Measurements from ENCODE around the gene THADA. TPM values are rescaled to one million over a fixed set of nuclear protein-coding genes. Genes with fewer than 3 reads are reported as not detected.

The THADA gene
- total RNA-seq, 1 donor from 2014 or later = 33.8 TPM

DNA sequence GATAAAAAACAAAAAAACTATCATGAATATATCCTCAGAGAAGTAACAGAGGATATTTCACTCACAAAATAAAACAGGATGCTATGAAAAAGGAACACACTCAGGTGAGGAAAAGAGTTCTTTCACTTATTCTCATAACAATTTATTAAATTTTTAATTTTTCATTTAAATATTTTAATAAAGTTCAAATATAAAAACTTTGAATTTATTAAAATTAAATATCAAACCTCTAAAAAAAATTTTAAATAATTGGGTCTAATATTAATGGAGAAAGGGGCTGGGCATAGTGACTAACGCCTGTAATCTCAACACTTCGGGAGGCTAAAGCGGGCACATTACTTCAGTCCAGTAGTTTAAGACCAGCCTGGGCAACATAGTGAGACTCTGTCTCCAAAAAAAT is 10.1 kb downstream of the THADA start:
- Mint-ChIP-seq H3K27me3 (ENCODE audit: low read depth) (no peaks in the 10 kb centered on the region), H3K4me1 (no peaks in the 10 kb centered on the region), H3K9me3 (no peaks in the 10 kb centered on the region), H3K36me3 (ENCODE audit: low read depth) (peaks cover 10% of the 10 kb centered on the region), H3K27ac (ENCODE audit: unreplicated experiment) (no peak overlapping the region), H3K4me3 (no peak overlapping the region)
- TF ChIP-seq, protein P1, sequence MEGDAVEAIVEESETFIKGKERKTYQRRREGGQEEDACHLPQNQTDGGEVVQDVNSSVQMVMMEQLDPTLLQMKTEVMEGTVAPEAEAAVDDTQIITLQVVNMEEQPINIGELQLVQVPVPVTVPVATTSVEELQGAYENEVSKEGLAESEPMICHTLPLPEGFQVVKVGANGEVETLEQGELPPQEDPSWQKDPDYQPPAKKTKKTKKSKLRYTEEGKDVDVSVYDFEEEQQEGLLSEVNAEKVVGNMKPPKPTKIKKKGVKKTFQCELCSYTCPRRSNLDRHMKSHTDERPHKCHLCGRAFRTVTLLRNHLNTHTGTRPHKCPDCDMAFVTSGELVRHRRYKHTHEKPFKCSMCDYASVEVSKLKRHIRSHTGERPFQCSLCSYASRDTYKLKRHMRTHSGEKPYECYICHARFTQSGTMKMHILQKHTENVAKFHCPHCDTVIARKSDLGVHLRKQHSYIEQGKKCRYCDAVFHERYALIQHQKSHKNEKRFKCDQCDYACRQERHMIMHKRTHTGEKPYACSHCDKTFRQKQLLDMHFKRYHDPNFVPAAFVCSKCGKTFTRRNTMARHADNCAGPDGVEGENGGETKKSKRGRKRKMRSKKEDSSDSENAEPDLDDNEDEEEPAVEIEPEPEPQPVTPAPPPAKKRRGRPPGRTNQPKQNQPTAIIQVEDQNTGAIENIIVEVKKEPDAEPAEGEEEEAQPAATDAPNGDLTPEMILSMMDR (conservative IDR thresholded peaks at IDR 0.05) = no peak
- no peak for DNase-seq (ENCODE audit: low read depth, low spot score)

DNA sequence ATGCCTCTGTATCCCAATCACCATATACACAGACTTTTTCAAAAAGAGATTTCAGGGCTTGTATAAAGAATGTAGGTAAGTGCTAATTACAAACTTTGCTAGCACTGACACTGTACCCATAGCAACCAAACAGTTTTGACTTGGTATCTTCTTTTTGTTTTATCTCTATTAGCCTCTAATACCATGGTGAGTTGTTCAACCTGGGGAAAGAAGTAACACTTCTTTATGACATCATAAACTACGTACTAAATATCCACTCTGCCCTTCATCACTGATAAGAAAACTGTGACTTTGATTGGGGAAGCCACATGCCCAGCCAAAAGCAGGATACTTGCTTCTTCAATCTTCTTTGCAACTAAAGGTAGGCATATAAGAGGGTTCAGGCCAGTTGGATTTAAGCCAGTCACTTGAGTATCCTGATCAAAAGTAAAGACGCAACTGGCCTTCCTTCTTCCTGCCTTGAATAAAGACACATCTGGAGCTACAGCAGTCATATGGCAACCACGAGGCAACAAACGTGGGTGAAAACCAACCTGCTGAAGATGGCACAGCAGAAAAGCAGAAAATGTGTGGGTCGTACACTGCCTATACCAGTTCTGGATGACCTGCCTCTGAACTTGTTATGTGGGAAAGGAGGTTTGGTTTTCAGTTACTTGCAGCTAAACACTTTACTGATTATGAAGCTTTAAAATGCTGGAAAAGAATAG is 16.4 kb downstream of the THADA start:
- Mint-ChIP-seq H3K36me3 (ENCODE audit: low read depth) (peaks cover 3% of the 10 kb centered on the region), H3K4me1 (no peaks in the 10 kb centered on the region)

DNA sequence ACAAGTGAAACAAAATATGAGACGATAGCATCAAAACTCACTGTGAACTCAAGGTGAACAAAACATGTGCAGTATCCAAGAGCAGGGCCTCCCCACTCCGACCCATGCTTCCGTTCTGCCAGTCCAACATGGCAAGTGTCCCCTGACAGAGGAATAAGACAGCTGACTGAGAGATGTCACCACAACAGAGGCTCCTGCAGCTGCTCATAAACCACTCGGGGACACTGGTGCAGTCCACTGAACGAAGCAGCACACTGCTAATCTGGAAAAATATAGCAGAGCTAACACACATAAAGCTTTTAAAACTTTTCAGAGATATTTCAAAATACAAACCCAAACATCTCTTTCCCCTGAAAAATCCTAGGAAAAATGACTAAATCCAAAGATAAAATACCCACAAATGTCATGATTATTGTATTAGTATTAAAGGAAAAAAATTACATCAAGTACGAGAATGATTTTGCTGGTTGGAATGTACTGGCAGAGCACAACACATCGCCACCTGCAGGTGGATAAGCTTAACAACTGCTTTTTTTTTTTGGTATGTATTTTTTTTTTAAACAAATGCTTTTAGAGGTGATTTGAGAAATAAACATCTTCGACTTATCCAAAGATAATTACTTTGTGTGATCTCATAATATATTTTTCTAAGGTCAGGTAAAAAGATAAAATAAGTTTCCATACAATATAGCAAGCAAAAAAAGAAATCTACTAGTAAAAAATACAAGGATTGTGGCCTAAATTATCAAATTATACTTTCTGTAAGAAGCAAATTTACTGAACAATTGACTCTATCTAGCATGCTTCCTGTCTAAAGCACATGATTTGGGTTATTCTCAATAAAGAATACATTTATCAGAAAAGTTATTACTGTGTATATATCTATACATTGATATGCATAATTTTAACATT is 18.6 kb downstream of the THADA start:
- no peak for DNase-seq (ENCODE audit: low read depth, low spot score)
- TF ChIP-seq, protein P1 (conservative IDR thresholded peaks at IDR 0.05) = peak; percentile 96
- H3K4me1 Mint-ChIP-seq = no peaks in the 10 kb centered on the region
- peaks cover 3% of the 10 kb centered on the region for H3K36me3 Mint-ChIP-seq (ENCODE audit: low read depth)
- H3K27ac Mint-ChIP-seq (ENCODE audit: unreplicated experiment) = no peak overlapping the region
- H3K4me3 Mint-ChIP-seq = no peak overlapping the region
- H3K9me3 Mint-ChIP-seq = no peaks in the 10 kb centered on the region
- H3K27me3 Mint-ChIP-seq (ENCODE audit: low read depth) = no peaks in the 10 kb centered on the region

More for the DNA sequence above, 16.4 kb downstream of the THADA start:
- Mint-ChIP-seq H3K9me3 (no peaks in the 10 kb centered on the region), H3K27me3 (ENCODE audit: low read depth) (no peaks in the 10 kb centered on the region), H3K27ac (ENCODE audit: unreplicated experiment) (no peak overlapping the region), H3K4me3 (no peak overlapping the region)
- DNase-seq (ENCODE audit: low read depth, low spot score) = no peak
- TF ChIP-seq, protein P1 (conservative IDR thresholded peaks at IDR 0.05) = no peak

DNA sequence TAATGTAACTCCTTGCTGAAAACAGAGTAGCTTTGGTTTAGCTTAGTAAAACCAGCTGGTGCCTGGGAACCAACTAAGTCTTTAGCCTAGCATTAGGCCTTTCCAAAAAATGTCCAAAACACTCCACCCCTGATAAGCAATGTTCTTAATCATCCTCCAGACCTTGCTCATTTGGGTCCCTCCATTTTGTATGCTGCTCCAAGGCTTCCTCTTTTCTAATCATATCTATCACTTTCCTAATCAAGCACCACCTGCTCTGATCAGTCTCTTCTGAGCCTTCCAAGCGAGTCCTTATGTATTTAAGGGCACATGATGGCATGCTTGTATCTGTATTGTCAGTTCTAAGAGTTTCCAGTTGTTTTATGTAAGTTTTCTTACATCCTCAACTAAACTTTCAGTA is 23.6 kb downstream of the THADA start:
- H3K27me3 Mint-ChIP-seq (ENCODE audit: low read depth) = no peaks in the 10 kb centered on the region
- H3K9me3 Mint-ChIP-seq = no peaks in the 10 kb centered on the region
- TF ChIP-seq, protein P1 (conservative IDR thresholded peaks at IDR 0.05) = no peak
- H3K27ac Mint-ChIP-seq (ENCODE audit: unreplicated experiment) = no peak overlapping the region
- DNase-seq (ENCODE audit: low read depth, low spot score) = no peak
- no peak overlapping the region for H3K4me3 Mint-ChIP-seq
- H3K4me1 Mint-ChIP-seq = no peaks in the 10 kb centered on the region
- H3K36me3 Mint-ChIP-seq (ENCODE audit: low read depth) = peaks cover 2% of the 10 kb centered on the region

DNA sequence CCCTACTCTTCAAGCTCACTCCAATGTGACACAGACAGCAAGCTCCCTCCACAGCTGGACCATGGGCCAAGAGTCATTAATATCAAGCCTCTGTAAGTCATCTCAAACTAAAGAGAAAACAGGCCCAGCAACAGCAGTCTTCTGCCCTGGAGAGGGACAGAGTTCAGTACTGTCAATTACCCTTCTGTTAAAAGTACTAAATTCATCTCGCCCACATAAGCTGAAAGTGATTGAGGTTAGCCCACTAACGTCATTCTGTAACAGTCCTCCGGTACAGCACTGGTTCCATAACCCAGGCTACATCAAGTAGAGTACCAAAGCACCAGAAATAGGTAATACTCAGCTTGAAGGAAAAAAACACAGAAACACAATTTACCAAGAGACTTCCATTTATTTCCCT is 25.9 kb downstream of the THADA start:
- TF ChIP-seq, protein P1 (conservative IDR thresholded peaks at IDR 0.05) = no peak
- Mint-ChIP-seq H3K27me3 (ENCODE audit: low read depth) (no peaks in the 10 kb centered on the region), H3K27ac (ENCODE audit: unreplicated experiment) (no peak overlapping the region), H3K4me3 (no peak overlapping the region), H3K9me3 (no peaks in the 10 kb centered on the region), H3K36me3 (ENCODE audit: low read depth) (peaks cover 4% of the 10 kb centered on the region), H3K4me1 (no peaks in the 10 kb centered on the region)
- no peak for DNase-seq (ENCODE audit: low read depth, low spot score)
